HG03108 (cell line): ENCODE results near the gene PFDN5.

Source experiments
- ATAC-seq: cut with Tn5 transposase; IDR thresholded peaks from one replicate; pipeline ENCODE4 v1.9.1; 2021; ENCODE audit warnings: moderate library complexity; ENCODE audit not compliant: unreplicated experiment

PFDN5 gene

GRCh38 chr12:53295070-53295890, at the start of gene PFDN5:
Gene PFDN5 (plus strand): TSS chr12:53295542. CDS start chr12:53295568, 26 bp downstream.
- ATAC-seq: peak; percentile 84

GRCh38 chr12:53251477-53252348, 43.6 kb upstream of the PFDN5 start:
- peak; percentile 74 for ATAC-seq

GRCh38 chr12:53252349-53252916, 42.9 kb upstream of the PFDN5 start:
- no peak for ATAC-seq

- no peak for ATAC-seq
These were observed 42.0 kb upstream of the PFDN5 start for GRCh38 chr12:53253298-53253697.

GRCh38 chr12:53254816-53255545, 40.4 kb upstream of the PFDN5 start:
- no peak for ATAC-seq

DNA sequence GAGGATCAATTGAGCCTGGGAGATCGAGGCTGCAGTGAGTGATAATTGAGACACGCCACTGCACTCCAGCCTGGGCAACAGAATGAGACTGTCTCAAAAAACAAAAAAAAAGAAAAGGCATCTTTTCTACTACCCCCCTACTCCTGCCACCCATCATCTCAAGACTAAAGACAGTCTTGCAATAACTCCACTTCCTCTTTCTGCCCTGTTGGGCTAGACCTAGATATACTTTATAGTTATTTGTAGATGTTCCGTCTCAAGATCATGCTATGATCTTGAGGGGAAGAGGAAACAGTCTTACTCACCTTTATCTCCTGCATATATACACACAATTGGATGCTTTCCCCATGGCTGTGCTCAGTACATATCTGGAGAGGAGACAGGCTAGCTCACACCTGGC, 39.3 kb upstream of the PFDN5 start:
- no peak for ATAC-seq

DNA sequence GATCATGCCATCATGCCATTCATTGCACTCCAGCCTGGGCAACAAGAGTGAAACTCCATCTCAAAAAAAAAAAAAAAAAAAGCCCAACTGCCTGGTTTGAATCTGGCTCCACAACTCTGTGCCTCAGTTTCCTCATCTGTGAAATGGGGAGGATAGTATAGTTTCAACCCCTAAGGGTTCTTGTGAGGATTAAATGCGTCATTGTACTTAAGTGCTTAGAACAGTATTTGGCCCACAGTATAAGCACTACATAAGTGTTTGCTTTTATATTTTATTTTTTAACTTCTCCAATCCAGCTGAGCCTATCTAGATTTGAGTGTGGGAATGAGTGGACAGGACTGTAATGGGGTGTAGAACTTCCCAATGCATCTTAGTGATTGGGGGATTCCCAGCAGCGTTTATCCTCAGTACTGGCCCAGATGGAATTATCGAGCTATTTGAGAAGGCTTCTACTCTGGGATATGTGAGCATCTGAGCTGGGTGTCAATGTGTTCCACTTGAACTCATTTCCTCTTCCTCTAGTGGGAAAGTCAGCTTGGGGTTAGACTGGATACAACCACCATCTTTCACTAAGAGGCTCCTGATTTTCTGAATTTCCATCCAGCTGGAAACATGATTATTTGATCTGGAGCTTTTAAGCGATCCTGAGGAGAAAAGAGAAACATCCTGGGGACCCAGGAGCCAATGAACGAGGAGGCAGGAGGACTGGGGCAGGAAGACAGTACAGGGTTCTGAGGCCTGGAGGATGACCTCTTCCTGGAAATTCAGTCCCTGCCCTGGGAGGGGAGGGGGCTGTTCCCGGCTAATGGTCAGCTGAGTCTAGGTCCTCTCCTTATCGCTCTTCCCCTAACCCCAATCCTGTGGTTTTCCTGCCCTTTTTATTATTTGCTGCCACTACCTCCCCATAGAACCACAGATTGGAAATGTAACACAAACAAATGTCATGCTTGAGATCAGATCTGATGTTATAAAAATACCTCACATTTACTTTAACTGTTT, 36.5 kb upstream of the PFDN5 start:
- ATAC-seq: no peak

DNA sequence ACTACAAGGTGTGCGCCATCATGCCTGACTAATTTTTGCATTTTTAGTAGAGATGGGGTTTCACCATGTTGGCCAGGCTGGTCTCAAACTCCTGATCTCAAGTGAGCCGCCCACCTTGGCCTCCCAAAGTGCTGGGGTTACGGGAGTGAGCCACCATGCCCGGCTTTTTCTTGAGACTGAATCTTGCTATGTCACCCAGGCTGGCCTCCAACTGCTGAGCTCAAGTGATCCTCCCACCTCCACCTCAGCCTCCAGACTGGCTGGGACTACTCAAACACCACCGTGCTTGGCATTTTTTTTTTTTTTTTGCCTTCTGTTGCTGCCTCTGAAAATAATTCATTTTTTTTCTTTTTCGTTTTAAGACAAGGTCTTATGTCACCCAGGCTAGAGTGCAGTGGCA, 35.5 kb upstream of the PFDN5 start:
- no peak for ATAC-seq

GRCh38 chr12:53265783-53266182, 29.6 kb upstream of the PFDN5 start:
- no peak for ATAC-seq

- no peak for ATAC-seq
These were observed 27.9 kb upstream of the PFDN5 start for GRCh38 chr12:53267306-53267998.

DNA sequence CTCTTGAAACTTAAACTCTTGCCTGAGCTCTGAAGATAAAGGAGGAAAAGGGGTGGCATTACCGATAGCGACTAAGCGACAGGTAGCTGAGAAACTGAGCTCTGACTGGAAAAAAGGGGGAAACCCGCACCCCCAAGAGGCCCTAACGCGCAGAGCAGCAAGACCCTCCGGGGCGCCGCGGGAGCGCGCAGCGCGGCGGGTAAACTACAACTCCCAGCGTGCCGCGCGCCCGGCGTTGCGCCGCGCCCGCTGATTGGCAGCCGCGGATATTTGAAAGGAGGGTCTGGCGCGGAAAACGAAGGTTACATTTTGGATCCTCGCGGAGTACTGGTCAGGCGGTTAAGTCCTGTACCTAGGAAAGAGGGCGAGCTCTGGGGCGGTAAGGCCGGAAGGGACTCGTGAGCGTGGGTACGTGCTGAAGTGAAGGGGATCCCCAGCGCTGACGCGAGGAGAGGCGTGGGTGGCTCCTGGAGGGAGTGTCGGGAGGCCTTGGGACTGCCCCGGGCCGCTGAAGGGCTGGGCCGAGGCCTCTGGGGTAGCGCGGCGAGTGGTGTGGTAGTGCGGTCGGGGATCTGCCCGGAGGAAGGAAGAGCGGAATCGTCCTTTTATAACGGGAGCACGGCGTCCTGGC, 27.2 kb upstream of the PFDN5 start, which contains the start of gene ESPL1:
Gene ESPL1 (plus strand): TSS at position 301 of the 631 bp plus-strand sequence. CDS start 468 bp downstream, outside the sequence.
- peak; percentile 83 for ATAC-seq

GRCh38 chr12:53268630-53269562, 26.4 kb upstream of the PFDN5 start:
- no peak for ATAC-seq

DNA sequence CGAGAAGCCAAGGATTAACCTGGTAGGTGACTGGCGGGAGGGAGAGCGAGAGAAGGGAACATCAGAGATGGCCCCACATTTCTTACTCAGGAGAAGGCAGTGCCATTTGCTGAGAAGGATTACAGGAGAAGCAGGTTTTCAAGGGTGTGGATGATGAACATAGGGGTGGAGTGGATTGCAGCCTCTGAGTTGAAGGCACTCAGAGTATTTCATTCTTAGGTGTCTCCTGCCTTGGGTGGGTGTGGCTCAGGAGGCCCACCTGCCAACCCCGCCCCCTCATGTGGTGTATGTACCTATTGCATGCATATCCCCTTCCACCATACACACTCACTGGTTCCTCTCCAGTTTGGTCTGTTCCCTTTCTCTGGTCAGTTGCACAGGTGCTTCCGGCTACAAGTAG, 20.9 kb upstream of the PFDN5 start:
- ATAC-seq: no peak

DNA sequence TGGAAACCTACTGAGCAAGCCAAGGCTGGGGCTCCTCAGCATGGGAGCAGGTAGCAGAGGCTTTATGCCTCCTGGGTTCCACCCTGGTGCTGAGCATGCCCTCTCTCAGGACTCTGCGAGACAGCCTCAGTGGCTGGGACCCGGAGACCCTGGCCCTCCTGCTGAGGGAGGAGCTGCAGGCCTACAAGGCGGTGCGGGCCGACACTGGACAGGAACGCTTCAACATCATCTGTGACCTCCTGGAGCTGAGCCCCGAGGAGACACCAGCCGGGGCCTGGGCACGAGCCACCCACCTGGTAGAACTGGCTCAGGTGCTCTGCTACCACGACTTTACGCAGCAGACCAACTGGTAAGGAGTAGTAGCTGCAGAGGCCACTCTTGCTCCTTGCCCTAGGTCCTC, 18.8 kb upstream of the PFDN5 start:
- no peak for ATAC-seq

DNA sequence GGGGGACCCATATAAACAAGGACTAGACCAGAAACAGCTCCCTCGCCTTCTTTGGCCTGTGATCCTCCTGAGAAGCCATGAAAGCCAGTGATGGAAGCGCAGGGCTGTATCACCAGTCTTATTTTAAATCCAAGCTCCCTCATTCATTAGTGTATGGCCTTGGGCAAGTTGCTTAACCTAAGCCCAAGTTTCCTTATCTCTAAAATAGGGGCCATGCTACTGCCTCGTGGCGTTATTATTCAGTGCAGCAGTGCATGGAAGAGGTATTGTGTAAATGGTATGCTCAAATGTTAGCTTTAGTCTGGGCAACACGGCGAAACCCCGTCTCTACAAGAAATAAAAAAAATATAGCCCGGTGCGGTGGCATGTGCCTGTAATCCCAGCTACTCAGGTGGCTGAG, 17.4 kb upstream of the PFDN5 start:
- ATAC-seq: no peak

- no peak for ATAC-seq
These were observed 16.0 kb upstream of the PFDN5 start for GRCh38 chr12:53279283-53279869.

DNA sequence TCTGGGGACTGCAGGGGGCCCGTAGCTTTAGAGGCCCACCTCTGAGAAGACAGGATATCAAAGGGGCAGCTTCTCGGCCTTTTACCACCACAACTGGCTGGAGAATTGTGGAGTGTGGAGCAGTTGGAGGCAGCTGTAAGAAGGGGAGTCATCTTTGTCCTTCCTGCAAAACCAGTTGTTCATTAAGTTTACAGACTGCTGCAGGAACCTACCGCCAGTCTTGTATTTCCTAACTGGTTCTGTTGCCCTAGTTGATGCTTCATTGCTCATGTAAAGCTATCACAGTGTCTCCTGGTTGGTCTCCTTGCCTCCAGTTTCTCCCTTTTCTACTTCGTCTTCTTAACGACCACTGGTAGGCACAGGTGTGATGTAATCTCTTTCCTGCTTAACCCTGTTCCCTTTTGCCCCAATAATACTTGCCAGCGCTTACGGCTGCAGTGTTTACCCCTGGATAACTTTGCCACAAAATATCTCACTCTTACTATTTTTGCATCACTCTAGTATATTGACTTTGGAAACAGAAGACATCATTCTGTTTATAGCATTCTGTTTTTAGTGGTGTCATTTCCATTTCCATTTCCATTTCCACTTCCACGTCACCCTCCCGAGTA, 15.3 kb upstream of the PFDN5 start:
- no peak for ATAC-seq
